NCI-H2029 (cell line): Measurements from ENCODE around the gene HMGA1.
A peak's percentile ranks its signal among the peaks of the same experiment; 100 is the strongest.
"Not testable (repeated sequence)": the region's sequence is repeated elsewhere in the genome, so short reads cannot be mapped to it uniquely, and the experiment has no call there.

Experiments used
- DNase-seq: peaks from one replicate; lab custom pipeline; 2025; lab: John Stamatoyannopoulos, UW

The HMGA1 gene

DNA sequence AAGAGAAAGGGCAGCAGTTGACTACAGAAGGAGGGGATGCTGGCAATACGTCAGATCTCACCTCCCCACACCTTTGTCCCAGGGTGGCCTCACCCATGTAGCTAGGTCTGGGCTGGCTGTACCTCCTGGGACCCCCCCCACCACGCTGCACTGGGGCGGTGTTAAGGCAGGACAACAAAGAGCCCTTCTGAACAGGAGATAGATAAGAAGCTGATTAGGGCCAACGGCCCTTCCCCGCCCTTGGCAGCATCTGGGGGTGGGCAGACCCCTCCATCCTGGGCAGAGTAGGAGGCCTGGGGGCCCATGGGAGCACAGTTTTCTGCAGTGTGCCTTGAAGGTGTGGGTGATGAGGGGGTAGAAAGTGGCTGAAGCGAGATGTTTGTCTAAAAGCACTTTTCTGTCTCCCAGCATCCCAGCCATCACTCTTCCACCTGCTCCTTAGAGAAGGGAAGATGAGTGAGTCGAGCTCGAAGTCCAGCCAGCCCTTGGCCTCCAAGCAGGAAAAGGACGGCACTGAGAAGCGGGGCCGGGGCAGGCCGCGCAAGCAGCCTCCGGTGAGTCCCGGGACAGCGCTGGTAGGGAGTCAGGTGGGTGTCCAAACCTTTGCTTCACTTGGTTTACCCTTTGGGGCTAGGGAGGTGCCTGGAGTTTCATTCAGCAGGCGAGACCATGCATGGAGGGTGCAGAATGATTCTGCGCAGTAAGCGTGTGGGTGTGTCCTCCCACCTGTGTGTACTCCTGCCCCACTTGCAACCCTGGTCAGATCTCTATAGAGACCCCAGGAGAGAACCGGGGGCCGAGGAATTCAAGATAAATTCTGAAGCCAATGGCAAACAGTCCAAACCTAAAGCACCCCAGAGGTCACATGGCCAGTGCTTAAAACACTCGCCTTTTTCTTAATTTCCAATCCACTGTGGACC, 3.9 kb downstream of the HMGA1 start:
- DNase-seq, result no peak

DNA sequence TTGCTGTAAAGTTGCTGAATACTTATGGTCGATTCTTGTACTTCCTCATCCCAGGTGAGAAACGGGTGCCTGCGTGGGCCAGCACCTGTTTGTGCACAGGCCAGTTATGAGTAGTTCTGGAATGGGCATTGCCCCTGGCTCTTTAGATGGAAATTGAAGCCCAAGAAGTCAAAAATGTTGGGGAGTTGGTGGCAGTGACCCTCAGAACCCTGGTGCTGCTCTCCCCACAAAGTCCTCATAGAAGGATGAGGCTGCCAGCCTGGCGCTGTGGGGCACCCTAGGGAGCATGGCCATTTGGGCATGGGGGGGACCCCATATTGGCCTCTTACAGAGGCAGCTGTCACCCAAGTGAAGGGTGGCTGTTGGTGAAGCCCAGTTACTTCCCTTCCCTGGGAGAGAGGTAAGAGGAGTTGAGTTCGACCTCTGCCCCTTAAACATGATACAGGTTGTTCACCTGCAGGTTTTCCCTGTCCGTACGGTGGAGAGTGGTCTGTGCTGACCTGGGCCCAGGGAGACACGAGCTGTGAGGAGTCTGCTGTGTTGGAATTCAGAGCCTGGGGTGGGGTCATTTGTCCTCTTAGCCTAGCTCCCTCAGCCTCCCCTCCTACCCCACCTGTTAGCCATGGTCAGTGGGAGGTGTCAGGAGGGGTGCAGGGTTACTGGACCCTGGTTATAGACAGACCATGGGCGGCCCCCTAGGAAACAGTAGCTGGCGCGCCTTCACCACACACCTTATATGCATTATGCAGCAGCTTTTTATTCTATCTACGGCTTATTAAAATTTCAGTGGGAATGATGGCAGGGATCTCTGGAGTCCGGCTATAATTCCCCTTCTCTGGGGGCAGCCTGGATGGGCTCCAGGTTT, 4.9 kb downstream of the HMGA1 start:
- DNase-seq, result no peak

DNA sequence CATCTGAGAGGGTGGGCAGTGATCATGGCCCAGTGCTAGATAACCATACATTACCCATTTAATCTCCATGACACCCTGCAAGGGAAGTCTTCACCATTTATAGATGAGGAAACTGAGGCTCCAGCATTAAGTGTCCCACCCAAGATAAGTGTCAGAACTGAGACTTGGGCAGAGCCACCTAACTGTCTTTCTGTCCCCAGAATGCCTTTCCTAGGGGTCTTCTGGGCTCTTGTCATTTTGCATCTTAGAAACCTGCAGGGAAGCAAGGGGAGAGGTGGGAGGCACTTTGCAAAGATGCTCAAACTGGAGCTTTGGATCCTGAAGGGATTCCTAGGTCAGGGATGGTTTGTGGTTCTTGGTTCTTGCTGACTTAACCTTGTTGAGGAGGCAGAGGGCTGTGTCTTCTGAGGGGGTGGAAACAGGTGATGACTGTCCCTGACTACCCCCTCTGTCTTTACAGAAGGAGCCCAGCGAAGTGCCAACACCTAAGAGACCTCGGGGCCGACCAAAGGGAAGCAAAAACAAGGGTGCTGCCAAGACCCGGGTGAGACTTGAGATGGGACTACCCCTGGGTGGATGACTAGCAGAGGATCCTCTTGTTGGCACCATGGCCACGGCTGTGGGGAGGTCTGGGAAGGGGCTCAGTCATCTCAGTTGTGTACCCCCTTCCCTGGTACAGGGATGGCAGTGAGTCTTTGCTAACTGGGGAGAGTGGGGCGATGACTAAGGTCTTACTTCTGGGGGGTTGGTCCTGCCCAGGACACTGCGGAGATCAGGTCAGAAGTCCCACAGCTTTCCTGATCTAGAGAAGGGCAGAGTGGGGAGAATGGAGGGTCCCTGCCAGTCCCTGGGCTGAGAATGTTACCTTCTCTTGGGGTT, 5.8 kb downstream of the HMGA1 start:
- no peak for DNase-seq

DNA sequence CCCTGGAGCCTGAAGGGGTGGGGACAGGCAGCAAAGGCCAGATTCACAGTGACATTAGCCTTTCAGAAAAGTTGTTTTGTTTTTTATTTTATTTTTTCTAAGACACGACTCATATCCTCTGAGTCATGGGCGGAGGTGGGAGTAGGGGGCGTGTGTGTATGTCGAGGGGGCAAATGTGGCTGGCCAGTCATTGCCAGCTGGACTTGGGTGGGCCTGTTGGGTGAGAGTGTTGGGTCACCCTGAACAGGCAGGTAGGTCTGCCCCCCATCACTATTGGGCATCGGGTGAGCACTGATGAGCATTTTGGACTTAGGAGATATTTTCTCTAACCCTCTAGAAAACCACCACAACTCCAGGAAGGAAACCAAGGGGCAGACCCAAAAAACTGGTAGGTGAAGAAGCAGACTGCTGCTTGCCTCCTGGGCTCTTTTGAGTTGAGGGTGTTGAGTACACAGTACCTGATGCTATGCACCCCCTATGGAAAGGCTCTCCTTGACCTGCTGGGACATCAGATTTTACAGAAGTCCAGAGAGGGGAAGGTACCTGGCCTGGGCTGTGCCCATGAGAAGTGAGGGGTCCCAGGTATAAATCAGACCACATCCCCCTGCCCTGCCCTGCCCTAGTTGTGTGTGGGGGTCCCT, 6.6 kb downstream of the HMGA1 start:
- no peak for DNase-seq

DNA sequence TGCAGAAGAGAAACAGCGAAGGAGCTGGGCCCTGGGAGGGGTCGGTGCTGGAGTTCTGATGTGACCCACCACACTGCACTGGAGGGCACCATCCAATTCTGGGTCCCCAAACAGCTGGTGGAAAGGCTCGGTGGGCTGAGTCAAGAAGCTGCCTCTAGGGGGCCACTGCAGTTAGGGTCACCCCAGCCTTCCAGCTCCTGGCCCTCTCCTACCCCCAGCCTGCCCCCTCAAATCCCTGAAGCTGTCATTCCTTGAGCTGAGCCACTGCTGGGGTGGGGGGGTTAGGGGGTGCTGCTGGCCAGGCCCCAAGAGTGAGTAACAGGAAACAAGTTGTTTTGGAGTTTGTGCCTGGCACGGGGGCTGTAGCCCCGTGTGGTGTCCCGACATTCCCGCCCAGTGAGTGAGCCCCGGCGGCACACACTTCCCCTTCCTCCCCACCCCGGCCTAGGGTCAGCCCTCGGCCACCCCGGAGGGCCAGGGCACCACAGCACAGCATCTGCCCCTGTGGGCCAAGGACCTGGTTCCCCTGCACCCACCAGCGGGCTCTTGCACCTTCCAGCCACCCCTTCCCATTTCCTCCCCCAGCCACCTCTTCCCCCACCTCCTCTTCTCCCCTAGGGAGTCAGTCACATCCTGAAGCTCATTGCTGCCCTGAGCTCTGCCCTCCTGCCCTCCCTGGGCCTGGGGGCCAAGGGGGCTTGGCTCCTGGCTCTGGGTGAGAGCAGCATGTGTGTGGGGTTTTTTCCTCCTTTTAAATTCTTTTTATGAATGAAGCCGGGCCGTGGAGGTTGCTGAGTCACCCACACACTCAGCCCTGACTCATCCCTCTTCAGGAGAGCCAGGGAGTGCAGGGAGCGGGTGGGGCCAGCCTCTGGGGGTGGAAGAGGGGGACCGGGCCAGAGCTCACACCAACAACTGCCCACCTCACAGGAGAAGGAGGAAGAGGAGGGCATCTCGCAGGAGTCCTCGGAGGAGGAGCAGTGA, 7.5 kb downstream of the HMGA1 start:
- no peak for DNase-seq

DNA sequence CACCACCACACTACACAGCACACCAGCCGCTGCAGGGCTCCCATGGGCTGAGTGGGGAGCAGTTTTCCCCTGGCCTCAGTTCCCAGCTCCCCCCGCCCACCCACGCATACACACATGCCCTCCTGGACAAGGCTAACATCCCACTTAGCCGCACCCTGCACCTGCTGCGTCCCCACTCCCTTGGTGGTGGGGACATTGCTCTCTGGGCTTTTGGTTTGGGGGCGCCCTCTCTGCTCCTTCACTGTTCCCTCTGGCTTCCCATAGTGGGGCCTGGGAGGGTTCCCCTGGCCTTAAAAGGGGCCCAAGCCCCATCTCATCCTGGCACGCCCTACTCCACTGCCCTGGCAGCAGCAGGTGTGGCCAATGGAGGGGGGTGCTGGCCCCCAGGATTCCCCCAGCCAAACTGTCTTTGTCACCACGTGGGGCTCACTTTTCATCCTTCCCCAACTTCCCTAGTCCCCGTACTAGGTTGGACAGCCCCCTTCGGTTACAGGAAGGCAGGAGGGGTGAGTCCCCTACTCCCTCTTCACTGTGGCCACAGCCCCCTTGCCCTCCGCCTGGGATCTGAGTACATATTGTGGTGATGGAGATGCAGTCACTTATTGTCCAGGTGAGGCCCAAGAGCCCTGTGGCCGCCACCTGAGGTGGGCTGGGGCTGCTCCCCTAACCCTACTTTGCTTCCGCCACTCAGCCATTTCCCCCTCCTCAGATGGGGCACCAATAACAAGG, 8.5 kb downstream of the HMGA1 start:
- not testable (repeated sequence) for DNase-seq

DNA sequence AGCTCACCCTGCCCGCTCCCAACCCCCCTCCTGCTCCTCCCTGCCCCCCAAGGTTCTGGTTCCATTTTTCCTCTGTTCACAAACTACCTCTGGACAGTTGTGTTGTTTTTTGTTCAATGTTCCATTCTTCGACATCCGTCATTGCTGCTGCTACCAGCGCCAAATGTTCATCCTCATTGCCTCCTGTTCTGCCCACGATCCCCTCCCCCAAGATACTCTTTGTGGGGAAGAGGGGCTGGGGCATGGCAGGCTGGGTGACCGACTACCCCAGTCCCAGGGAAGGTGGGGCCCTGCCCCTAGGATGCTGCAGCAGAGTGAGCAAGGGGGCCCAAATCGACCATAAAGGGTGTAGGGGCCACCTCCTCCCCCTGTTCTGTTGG, 9.1 kb downstream of the HMGA1 start:
- DNase-seq, result not testable (repeated sequence)

DNA sequence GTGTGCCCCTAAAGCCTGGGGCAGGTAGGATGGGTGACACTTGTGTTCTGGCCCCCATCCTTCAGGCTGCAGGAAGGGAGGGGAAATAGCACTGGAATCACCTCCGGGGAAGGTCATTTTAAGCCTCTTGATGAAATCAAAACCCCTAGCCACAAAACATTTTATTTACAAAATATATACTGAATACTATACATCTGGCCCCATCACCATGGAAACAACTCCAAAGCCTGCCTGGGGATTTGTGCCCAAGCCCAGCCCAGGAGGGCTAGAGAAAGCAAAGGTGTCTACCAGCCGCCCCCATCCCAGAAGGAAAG, 9.5 kb downstream of the HMGA1 start:
- DNase-seq, result no peak

DNA sequence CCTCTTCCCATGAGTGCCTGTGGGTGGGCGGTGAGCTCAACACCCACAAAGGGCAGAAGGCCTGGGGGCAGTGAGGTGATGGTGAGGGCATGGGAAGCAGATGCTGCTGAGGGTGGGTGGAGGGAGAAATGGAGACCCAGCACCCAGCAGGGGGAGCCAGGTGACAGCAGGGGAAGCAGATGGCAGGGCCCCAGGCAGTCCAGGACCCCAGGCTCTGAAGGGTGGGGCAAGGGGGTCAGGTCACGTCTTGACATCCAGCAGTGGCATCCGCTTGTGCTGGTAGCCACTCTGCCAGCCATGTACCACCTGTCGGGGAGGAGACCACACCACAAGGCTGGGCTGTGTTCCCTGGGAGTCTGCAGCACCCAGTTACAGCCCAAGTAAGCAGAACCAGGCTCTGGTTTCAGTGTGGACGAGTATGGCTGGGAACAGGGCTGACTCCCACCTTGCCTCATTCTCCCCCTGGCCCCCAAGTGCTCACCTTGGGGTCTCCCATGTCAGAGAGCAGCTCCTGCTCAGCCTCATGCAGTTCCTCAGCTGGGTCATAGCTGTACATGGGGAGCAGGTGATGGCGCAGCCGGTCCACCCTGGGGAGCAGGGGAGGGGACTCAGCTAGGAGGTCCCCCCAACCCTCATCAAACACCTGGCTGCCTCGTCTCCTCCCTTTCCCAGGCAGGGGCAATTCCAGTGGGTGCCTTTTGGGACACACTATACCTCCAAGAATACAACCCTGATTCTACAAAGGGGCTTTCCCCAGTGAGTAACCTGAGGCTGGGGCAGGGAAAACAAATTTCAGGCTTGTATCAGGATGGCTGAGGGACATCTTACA, 10.1 kb downstream of the HMGA1 start:
- DNase-seq, result no peak

DNA sequence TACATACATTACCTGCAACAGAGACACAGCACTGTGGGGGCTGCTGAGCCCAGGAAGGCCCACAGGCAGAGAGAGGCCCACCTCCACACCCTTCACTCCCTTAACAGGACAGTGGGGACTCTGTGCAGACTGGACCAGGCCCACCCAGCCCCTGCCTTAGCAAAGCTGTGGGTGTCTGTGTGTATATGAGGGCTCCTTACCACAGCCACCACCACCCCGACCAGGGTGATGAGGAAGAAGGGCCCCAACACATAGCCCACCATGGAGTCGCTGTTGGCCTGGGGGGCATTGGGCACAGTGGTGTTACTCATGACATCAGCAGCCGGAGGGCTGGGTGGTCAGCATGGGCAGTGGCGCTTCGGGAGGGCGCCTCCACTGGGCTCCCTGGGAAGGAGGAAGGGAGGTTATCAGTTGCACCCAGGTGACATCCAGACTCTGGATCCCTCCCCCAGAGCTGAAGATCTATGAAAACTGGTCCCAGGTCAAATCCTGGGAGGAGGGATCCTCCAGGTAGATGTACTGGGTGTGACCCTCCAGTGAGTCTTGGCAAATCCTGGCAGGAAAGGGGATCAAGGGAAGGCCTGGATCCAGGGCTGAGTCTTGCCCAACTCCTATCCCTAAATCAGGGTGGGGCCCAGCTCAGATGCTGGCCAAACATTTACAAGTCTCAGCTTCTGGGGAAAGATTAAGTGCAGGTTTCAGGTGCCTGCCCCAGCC, 11.0 kb downstream of the HMGA1 start:
- no peak for DNase-seq

DNA sequence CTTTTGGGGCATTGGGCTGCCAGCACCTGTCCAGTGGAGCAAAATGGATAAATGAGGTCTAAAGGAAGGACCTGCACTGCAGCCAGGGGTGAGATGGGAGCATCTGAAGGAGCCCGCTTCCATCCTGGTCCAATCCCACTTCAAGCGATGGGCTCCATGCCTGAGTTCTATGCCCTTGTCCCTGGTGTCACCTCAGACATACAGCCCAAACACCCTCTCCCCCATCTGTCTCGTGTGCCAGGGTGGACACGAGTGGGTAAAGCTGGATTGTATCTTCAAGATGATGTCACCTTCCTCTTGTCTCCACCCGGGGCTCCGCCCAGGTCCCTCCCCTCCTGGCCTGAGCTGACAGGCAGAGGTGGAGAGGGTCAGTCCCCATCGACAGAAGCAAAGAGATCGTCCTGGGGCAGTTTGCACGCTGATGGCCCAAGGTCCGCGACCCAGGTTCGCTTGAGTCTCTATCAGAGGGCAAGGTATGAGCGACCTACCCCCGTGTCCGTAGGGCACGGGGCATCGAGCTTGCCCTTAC, 11.6 kb downstream of the HMGA1 start:
- no peak for DNase-seq

DNA sequence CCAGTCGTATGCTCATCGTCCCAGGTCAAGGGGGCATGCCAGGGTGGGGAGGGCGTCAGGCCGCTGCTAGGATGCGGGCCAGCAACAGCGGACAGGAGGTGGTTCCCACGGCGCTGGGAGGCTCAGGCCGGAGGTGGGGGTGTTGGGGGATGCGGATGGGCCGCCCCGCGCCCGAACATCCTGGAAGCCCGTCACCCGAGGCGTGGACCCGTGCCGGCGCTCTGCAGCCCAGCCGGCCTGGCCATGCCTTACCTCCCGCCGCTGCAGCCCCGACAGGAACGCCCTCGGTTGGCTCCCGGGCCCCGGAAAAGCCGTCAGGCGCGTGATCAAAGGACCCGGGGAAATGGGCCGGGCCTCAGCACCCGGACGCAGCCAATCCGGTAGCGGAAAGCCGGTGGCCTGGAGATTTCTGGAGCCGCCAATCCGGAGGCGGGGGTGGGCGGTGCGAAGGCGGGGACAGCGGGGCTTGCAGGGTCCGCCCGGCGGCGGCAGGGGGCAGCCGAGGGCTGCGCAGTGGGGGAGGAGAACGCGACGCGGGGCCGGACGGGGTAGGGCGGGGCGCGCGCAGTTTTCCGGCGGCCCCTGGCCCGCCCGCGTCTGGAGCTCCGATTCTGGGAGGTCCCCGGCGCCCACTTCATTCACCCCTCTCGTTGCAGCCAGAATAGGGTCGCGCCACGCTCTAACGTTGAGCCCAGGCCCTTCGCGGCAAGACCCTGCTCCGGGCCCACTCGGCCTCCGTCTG, 12.2 kb downstream of the HMGA1 start, which contains the start of gene SMIM29:
Gene SMIM29, minus strand, starts transcription at position 280 of the 742 bp plus-strand sequence. CDS start 1,215 bp downstream, outside the sequence.
- peak; percentile 95 for DNase-seq

DNA sequence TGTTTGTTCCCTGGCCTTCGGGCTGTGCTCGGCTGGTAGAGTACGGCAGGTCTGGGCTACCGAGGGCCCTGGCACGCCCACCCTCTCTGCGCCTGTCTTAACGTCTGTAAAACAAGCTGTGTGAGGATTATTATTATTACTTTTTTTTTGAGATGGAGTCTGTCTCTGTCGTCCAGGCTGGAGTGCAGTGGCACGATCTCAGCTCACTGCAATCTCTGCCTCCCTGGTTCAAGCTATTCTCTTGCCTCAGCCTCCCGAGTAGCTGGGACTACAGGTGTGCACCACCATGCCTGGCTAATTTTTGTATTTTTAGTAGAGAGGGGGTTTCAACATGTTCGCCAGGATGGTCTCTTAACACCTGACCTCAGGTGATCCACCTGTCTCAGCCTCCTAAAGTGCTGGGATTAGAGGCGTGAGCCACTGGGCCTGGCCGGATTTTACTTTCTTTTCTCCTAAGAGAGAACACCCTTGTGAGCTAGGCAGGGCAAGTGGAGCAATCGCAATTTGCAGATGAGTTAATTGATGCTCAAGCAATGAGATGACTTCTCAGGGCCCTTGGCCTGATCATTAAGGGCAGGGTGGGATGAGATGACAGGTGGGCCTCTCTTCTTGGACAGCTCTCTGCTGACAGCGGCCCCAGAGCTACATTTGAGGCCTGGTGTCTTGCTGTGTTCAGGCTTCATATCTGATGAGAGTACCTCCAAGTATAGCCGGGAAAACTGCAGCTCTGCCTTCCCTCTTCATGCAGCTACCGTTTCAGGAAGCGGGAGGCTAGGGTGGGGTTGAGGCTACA, 13.0 kb downstream of the HMGA1 start:
- no peak for DNase-seq

DNA sequence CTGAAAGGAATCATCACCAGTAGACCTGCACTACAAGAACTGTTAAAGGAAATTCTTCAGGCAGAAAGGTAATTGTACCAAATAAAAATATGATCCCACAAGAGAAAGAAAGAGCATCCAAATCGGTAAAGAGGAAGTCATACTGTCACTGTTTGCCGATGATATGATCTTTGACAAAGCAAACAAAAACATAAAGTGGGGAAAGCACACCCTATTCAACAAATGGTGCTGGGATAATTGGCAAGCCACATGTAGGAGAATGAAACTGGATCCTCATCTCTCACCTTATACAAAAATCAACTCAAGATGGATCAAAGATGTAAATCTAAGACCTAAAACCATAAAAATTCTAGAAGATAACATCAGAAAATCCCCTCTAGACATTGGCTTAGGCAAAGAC, 15.7 kb downstream of the HMGA1 start:
- not testable (repeated sequence) for DNase-seq

DNA sequence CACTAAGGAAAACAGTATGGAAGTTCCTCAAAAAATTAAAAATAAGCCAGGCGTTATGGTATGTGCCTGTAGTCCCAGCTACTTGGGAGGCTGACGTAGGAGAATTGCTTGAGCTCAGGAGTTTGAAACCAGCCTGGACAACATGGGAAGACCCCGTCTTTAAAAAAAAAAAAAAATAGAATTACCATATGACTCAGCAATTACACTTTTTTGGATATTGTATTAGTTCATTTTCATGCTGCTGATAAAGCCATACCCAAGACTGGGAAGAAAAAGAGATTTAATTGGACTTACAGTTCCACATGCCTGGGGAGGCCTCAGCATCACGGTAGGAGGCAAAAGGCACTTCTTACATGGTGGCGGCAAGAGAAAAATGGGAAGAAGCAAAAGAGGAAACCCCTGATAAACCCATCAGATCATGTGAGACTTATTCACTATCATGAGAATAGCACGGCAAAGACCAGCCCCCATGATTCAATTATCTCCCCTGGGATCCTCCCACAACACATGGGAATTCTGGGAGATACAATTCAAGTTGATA, 22.9 kb downstream of the HMGA1 start:
- DNase-seq, result no peak
